Thoracic aorta (tissue), 2 donors: ENCODE measurements around the gene NUTF2. TPM values are rescaled to one million over a fixed set of nuclear protein-coding genes. Genes with fewer than 3 reads are reported as not detected.

Source experiments
- ATAC-seq: fragments of 150-250 bp; one replicate; pipeline ENCODE4 v1.8.0; 2017; ENCODE audit warnings: low read depth; ENCODE audit not compliant: insufficient number of reproducible peaks, low FRiP score
- DNase-seq: peaks from one replicate; pipeline ENCODE4 v3.0.0-alpha.2; 2020; ENCODE audit warnings: low spot score
- H3K27ac ChIP-seq, 2 donors: fragments of 200-600 bp; sonication (generic); 1 replicate in 1 of 2; 2 replicates in 1 of 2; pipeline ENCODE4 v1.5.1; 2016; ENCODE audit warnings: mild to moderate bottlenecking in 2 of 2, moderate library complexity in 2 of 2
- H3K27me3 ChIP-seq: fragments of 200-600 bp; sonication (generic); replicated peaks from 2 replicates; pipeline ENCODE4 v1.6.0; 2016; ENCODE audit warnings: mild to moderate bottlenecking; ENCODE audit not compliant: insufficient read depth
- H3K36me3 ChIP-seq: fragments of 200-600 bp; sonication (generic); one replicate; pipeline ENCODE4 v1.5.1; 2016
- H3K4me1 ChIP-seq, 2 donors: fragments of 200-600 bp; sonication (generic); 1 replicate in 1 of 2; 2 replicates in 1 of 2; pipeline versions ENCODE4 v1.5.1 to v1.6.0; 2016; ENCODE audit warnings: low read depth in 2 of 2, mild to moderate bottlenecking in 1 of 2; ENCODE audit not compliant: control insufficient read depth in 1 of 2
- H3K4me3 ChIP-seq: fragments of 200-600 bp; sonication (generic); 2 replicates; pipeline ENCODE4 v1.5.1; 2016; ENCODE audit warnings: mild to moderate bottlenecking
- H3K9me3 ChIP-seq: fragments of 200-600 bp; sonication (generic); 2 replicates; pipeline ENCODE4 v1.5.1; 2016
- total RNA-seq, 2 donors: library from RNA; depleted of rRNA; stranded (reverse); fragments of >200 nt; gene quantifications; one replicate each; pipeline versions ENCODE4 v1.1.0 to v1.2.3, GENCODE V29; 2016
- TF ChIP-seq, protein P1 (sequence below): fragments of 200-600 bp; sonication (generic); IDR thresholded peaks from one replicate; pipeline ENCODE4 v1.5.1; 2019; ENCODE audit warnings: antibody characterized with exemption

The NUTF2 gene
- total RNA-seq, 2 donors from 2014 or later: 79.0 to 172 TPM

DNA sequence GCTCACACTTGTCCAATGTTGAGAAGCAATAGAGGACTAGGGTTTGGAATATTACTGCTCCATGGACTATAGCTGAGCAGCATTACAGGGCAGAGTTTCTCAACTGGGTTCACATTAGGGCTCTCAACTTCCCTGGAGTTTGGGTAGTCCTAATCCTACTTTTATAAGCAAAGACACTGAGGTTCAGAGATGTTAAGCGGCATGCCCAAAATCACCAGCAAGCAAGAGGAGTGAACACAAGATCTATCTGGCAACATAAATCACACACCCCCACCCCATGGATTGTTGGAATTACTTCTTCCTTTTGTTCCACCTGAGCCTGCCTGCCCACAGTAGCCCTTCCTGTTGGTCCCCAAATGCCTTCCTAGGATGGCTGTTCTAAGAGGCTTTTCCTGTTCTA, 34.8 kb upstream of the NUTF2 start:
- Histone ChIP-seq H3K4me1 (peaks cover 5 to 7% of the 10 kb centered on the region in 2 donors), H3K36me3 (no peaks in the 10 kb centered on the region), H3K27me3 (no peaks in the 10 kb centered on the region), H3K4me3 (no peak overlapping the region), H3K9me3 (no peaks in the 10 kb centered on the region), H3K27ac (no peak overlapping the region)
- TF ChIP-seq, protein P1, sequence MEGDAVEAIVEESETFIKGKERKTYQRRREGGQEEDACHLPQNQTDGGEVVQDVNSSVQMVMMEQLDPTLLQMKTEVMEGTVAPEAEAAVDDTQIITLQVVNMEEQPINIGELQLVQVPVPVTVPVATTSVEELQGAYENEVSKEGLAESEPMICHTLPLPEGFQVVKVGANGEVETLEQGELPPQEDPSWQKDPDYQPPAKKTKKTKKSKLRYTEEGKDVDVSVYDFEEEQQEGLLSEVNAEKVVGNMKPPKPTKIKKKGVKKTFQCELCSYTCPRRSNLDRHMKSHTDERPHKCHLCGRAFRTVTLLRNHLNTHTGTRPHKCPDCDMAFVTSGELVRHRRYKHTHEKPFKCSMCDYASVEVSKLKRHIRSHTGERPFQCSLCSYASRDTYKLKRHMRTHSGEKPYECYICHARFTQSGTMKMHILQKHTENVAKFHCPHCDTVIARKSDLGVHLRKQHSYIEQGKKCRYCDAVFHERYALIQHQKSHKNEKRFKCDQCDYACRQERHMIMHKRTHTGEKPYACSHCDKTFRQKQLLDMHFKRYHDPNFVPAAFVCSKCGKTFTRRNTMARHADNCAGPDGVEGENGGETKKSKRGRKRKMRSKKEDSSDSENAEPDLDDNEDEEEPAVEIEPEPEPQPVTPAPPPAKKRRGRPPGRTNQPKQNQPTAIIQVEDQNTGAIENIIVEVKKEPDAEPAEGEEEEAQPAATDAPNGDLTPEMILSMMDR: no peak
- no peak for DNase-seq
- no peak for ATAC-seq

DNA sequence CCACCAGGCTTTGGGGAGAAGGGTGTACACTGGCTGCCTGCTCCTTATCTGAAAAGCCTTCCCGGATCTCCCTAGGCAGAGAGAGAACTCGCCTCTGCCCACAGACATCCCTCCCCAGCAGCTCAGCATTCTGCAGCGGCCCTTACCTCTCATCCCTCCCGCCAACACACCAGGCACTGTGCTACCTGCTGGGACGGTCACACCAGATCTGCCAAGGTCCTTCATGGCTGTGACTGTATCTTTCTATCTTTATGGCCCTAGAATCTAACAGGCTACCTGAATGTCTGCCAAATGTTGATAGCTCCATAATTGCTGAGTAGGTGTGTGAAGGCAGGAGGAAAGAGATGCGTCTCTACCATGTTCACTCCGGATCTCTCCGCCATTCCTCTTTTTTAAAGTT, 32.2 kb upstream of the NUTF2 start:
- TF ChIP-seq, protein P1: no peak
- Histone ChIP-seq H3K27me3 (no peaks in the 10 kb centered on the region), H3K27ac (no peak overlapping the region), H3K4me3 (no peak overlapping the region), H3K4me1 (peaks cover 0 to 3% of the 10 kb centered on the region in 2 donors), H3K36me3 (no peaks in the 10 kb centered on the region), H3K9me3 (no peaks in the 10 kb centered on the region)
- ATAC-seq (no peak), DNase-seq (no peak)

DNA sequence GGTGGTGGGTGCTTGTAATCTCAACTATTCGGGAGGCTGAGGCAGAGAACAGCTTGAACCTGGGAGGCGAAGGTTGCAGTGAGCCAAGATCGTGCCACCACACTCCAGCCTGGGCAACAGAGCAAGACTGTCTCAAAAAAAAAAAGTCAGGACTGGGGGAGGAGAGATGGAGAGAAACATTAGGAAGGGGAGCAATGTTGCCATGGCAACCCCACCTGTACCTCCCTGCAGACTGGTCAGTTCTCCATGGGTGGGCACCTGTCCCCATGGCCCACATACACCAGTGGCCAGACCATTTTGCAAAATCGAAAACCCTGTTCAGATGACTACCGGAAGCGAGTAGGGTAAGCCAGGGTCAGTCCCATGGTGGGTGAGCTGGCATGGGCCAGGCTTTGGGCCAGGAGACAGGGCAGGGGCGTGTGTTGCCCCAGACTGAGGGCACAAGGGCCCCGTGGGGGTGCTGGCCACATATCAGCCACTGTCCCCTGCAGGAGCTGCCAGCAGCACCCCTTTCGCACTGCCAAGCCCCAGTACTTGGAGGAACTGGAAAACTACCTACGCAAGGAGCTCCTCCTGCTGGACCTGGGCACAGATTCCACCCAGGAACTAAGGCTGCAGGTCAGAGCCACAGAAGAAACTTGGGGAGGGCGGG, 26.0 kb upstream of the NUTF2 start:
- no peaks in the 10 kb centered on the region for H3K27me3 ChIP-seq
- H3K27ac ChIP-seq: no peak overlapping the region
- no peaks in the 10 kb centered on the region for H3K9me3 ChIP-seq
- DNase-seq (no peak), ATAC-seq (no peak)
- TF ChIP-seq, protein P1: no peak
- H3K4me3 ChIP-seq: no peak overlapping the region
- H3K36me3 ChIP-seq: no peaks in the 10 kb centered on the region
- peaks cover 0 to 3% of the 10 kb centered on the region in 2 donors for H3K4me1 ChIP-seq

DNA sequence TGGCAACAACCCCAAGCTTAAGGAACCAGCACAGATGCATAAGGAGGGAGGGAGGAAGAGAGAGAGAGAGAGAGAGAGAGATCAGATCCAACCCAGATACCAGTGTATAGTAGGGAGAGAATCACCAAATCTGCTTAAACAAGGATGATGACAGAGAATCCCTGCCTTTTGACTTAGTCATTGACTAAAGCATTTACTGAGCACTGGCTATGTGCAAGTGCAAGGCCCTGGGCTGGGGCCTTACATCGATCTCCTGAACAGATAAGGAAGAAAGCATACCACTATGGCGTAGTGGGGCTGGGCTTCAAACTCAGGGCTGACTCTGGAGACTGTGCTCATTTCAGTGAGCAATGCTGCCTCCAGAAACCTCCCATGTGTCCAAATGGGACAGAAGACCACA, 24.2 kb upstream of the NUTF2 start:
- H3K27me3 ChIP-seq: no peaks in the 10 kb centered on the region
- DNase-seq (no peak), ATAC-seq (no peak)
- H3K9me3 ChIP-seq: no peaks in the 10 kb centered on the region
- no peaks in the 10 kb centered on the region for H3K4me1 ChIP-seq
- H3K27ac ChIP-seq: no peak overlapping the region
- TF ChIP-seq, protein P1: no peak
- no peaks in the 10 kb centered on the region for H3K36me3 ChIP-seq
- no peak overlapping the region for H3K4me3 ChIP-seq

DNA sequence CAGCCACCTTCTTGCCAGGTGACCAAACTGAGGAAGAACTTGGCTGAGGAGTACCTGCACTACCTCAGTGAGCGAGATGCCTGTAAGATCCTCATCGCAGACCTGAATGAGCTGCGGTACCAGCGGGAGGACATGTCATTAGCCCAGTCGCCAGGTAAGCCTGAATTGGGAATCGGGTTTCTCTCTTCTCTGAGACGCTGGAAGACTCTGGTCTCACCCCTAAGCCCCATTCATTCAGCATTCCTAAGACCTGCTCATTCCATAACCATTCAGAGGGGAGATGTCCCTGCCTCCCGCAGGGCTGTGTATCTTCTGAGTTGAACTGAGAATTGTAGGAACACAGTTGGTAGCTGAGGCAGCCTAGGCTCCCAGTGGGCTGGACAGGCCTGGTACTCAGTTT, 21.6 kb upstream of the NUTF2 start:
- DNase-seq: no peak
- Histone ChIP-seq H3K4me1 (no peaks in the 10 kb centered on the region), H3K27me3 (no peaks in the 10 kb centered on the region), H3K9me3 (no peaks in the 10 kb centered on the region), H3K36me3 (peaks cover 13% of the 10 kb centered on the region), H3K27ac (no peak overlapping the region), H3K4me3 (no peak overlapping the region)
- no peak for ATAC-seq
- TF ChIP-seq, protein P1: no peak
